Neural cell (in vitro differentiated cells): ENCODE measurements around the gene WNT16.

Source experiments
- EP300 ChIP-seq: fragments of 450-650 bp; conservative IDR thresholded peaks from 2 replicates; pipeline ENCODE4 v1.6.1; 2014; ENCODE audit warnings: antibody characterized with exemption, mild to moderate bottlenecking, moderate library complexity; ENCODE audit not compliant: poor library complexity, severe bottlenecking
- MXI1 ChIP-seq: fragments of 450-650 bp; conservative IDR thresholded peaks from 2 replicates; pipeline ENCODE4 v1.6.1; 2014; ENCODE audit warnings: antibody characterized with exemption, mild to moderate bottlenecking; ENCODE audit not compliant: poor library complexity, severe bottlenecking
- SMC3 ChIP-seq: fragments of 450-650 bp; conservative IDR thresholded peaks from 2 replicates; pipeline ENCODE4 v1.6.1; 2014; ENCODE audit warnings: antibody characterized with exemption, mild to moderate bottlenecking, moderate library complexity; ENCODE audit not compliant: poor library complexity
- TAF1 ChIP-seq: IDR thresholded peaks from 2 replicates; pipeline ENCODE4 v1.6.1; 2012; ENCODE audit warnings: low read depth
- TF ChIP-seq, protein P1 (sequence below): IDR thresholded peaks from 2 replicates; pipeline ENCODE4 v1.6.1; 2012; ENCODE audit warnings: borderline replicate concordance
- TF ChIP-seq, protein P2 (sequence below): fragments of 450-650 bp; IDR thresholded peaks from 2 replicates; pipeline ENCODE4 v1.5.1; 2014; ENCODE audit warnings: antibody characterized with exemption, mild to moderate bottlenecking, moderate library complexity; ENCODE audit not compliant: poor library complexity, severe bottlenecking

DNA sequence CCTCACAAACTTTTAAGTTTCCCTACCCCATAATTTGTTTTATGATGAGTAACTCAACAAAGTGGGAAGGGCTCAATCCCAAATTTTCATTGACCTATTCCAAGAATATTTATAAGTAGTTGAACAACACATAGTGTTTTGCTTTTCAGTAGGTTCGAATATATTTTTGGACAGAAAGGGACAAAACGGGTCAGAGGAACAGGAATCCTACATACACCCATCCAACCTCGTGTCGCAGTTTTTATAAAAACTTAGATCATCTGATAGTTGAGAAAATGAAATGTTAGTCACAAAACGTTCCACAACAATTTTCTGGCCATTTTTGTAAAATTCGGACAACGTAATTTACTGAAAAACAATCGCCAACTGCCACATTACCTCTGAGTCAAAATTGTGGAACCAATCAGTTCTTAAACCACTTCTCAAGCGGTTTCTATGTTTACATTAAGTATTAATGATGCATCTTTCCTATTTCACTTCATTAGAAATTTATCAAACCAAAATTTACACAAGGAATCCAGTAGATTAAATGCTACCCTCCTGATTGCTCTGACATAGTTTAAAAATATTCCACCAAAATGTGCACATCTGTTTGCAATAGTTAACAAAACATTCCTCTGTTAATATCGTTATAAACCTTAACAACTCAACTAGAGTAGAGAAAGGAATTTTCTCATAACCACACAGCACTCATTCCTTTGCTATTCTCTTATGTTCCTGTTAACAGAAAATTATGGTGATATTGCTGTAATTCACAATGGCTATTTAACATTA lies 6.3 kb downstream of the WNT16 start:
- TF ChIP-seq, protein P1, sequence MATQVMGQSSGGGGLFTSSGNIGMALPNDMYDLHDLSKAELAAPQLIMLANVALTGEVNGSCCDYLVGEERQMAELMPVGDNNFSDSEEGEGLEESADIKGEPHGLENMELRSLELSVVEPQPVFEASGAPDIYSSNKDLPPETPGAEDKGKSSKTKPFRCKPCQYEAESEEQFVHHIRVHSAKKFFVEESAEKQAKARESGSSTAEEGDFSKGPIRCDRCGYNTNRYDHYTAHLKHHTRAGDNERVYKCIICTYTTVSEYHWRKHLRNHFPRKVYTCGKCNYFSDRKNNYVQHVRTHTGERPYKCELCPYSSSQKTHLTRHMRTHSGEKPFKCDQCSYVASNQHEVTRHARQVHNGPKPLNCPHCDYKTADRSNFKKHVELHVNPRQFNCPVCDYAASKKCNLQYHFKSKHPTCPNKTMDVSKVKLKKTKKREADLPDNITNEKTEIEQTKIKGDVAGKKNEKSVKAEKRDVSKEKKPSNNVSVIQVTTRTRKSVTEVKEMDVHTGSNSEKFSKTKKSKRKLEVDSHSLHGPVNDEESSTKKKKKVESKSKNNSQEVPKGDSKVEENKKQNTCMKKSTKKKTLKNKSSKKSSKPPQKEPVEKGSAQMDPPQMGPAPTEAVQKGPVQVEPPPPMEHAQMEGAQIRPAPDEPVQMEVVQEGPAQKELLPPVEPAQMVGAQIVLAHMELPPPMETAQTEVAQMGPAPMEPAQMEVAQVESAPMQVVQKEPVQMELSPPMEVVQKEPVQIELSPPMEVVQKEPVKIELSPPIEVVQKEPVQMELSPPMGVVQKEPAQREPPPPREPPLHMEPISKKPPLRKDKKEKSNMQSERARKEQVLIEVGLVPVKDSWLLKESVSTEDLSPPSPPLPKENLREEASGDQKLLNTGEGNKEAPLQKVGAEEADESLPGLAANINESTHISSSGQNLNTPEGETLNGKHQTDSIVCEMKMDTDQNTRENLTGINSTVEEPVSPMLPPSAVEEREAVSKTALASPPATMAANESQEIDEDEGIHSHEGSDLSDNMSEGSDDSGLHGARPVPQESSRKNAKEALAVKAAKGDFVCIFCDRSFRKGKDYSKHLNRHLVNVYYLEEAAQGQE, result no peak
- TF ChIP-seq TAF1 (no peak), SMC3 (no peak), MXI1 (no peak), EP300 (no peak)
- TF ChIP-seq, protein P2, sequence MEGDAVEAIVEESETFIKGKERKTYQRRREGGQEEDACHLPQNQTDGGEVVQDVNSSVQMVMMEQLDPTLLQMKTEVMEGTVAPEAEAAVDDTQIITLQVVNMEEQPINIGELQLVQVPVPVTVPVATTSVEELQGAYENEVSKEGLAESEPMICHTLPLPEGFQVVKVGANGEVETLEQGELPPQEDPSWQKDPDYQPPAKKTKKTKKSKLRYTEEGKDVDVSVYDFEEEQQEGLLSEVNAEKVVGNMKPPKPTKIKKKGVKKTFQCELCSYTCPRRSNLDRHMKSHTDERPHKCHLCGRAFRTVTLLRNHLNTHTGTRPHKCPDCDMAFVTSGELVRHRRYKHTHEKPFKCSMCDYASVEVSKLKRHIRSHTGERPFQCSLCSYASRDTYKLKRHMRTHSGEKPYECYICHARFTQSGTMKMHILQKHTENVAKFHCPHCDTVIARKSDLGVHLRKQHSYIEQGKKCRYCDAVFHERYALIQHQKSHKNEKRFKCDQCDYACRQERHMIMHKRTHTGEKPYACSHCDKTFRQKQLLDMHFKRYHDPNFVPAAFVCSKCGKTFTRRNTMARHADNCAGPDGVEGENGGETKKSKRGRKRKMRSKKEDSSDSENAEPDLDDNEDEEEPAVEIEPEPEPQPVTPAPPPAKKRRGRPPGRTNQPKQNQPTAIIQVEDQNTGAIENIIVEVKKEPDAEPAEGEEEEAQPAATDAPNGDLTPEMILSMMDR, result no peak
